Stimulated activated naive CD8-positive, alpha-beta T cell treated with anti-CD3 and anti-CD28 coated beads, Interleukin-15, Interleukin-2, amounts not matched to agents 100 U/mL and 50 U/mL, for 24 hours (primary cell): ENCODE measurements around the gene RAPSN.

Experiments
- ATAC-seq: fragments of 150-1000 bp; cut with Tn5 transposase; one replicate; pipeline ENCODE4 v1.10.0; 2021
- DNase-seq: peaks from one replicate; pipeline ENCODE4 v3.0.0; 2021

Gene RAPSN

DNA sequence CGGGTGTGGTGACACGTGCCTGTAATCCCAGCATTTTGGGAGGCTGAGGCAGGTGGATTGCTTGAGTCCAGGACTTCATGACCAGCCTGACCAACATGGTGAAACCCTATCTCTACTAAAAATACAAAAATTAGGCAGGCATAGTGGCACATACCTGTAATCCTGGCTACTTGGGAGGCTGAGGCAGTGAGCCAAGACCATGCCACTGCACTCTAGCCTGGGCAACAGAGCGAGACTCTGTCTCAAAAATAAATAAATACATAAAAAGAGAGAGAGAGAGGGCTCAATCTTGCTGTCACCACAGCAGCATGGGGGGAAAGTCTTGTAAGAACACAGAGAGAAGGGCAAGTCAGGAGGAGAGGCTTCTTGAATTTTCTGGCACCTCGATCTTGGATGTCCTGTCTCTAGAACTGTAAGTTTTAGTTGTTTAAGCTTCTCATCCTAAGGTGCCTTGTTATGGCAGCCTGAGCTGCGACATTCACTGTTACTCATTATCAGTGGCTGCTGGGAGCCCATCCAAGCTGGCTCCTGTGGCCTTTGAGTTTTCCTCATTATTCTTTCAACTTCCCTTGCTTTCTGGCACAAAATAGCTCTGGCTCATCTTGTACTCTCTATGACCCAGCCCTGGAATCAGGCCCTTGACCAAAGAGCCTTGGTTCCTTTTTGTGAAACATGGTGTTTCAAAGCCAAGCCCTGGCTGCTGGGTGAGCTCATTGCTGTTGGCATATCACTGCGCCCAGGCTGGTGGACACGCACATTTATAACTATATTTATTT is 14.7 kb downstream of the RAPSN start:
- ATAC-seq (no peak), DNase-seq (no peak)

DNA sequence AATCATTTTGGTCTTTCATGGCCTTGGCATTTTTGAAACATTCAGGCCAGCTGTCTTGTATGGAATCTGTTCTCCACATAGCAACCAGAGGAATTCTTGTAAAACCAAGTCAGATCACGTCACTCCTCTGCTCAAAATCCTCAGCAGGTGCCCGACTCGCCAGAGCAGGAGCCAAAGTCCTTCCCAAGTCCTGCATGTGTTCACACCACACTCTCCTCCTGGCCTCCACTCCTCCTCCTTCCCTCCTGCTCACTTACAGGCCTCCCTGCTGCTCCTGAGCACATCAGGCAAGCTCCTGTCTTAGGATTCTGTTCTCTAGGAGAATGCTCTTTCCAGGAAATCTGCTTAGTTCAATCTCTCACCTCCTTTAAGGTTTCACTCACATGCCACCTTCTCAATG is 15.8 kb downstream of the RAPSN start:
- ATAC-seq (no peak), DNase-seq (no peak)

- ATAC-seq (no peak), DNase-seq (no peak)
These were observed 17.4 kb downstream of the RAPSN start for GRCh38 chr11:47431356-47432083.

DNA sequence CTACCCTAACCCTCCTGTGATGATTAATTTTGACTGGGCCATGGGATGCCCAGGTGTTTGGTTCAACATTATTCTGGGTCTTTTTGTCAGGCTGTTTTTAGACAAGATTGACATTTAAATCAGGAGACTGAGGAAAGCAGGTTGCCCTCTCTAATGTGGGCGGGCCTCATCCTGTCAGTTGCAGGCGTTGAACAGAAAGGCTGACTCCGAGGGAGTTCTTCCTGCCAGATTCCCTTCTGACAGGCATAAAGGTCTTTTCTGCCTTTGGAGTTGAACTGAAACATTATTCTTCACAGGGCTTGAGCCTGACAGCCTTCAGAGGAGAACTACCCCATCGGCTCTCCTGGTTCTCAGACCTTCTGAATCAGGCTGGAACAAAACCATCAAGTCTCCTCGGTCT is 18.4 kb downstream of the RAPSN start:
- DNase-seq: no peak

DNA sequence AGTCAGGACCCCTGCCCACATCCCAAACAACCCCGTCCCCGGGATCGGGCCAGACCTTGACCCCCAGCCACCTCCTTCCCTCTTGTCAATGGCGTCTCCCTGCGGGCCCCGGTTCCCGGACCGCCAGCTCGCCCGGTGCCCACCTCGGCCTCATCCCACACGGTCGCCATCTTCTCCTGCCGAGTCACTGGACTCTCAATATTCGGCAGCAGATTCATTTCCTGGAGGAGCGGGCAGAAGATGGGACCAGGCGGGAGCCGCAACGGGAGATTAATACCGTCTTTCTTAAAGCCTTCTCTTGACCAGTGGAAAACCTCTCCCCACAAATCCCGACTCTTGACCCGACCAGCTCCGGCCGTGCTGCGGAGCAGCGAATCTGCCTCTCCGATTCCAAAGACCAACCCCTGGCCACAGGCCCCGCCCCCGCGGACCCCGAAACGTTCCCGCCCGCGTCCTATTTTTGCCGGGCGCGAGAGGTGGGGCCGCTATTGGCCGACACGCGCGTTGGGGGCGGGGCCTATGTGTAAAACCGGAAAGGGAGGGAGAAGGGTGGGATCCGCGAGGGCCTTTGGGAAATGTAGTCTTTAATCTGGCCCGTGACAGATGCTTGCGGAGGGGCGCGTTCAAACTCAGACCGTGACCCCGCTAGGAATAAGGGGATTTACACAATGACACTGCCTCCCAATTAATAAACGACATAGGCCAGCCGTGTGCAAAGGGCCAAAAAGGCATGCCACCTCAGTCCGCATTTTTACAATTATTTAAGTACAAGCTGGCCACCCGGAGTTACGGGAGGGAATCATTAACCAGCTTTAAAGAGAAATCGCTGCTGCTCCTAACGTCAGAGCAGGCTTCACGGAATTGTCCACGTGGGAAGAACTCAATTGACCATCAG is 22.6 kb downstream of the RAPSN start, which contains the start of gene PSMC3:
Gene PSMC3 (minus strand): TSS at position 378 of the 895 bp plus-strand sequence. CDS start 160 bp downstream, at position 218.
- peak; percentile 96 for ATAC-seq
- DNase-seq: peak; percentile 99

More for the DNA sequence above, 18.4 kb downstream of the RAPSN start:
- no peak for ATAC-seq

GRCh38 chr11:47425611-47426010 is 23.3 kb downstream of the RAPSN start:
- DNase-seq (no peak), ATAC-seq (no peak)

DNA sequence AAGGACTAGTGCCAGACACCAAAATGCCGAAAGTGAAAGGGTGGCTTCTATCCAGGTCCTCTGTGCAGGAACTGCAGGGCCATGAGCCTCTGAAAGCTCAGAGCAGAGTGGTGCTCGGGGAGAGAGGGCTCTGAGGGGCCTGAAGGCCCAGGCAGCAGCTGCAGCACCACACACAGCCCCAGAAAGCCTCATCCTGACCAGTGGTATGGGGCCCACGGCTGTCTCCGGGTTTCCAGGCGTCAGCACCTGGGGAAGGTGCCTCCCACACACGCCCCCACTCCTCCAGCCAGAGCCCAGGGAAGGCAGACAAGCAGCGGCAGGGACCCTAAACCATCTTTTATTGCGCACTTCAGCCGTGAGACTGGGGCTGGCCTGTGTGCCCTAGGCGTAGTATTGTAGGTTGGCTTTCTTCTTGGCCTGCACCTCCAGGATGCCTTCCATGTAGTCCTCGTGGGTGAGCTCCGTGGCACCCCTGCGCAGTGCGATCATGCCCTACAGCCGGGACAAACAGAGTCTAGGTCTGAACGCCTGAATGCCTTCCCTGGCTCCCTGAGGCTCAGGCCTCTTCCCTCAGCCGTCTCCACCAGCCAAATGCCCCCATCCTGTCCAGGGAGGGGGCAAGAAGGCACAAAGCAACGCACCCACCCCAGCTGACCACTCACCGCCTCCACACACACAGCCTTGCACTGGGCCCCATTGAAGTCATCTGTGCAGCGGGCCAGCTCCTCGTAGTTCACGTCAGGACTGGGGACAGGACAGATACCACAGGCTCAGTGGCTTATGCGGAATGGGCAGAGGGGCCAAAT is 30.3 kb downstream of the RAPSN start:
- ATAC-seq: no peak

GRCh38 chr11:47417712-47418111 is 31.2 kb downstream of the RAPSN start:
- no peak for ATAC-seq

More for the DNA sequence above, 30.3 kb downstream of the RAPSN start:
- DNase-seq: no peak

GRCh38 chr11:47415949-47416472 is 32.9 kb downstream of the RAPSN start:
- ATAC-seq (no peak), DNase-seq (no peak)

More at GRCh38 chr11:47417712-47418111, 31.2 kb downstream of the RAPSN start:
- DNase-seq: no peak

- DNase-seq: no peak
- ATAC-seq: no peak
These were observed 33.7 kb downstream of the RAPSN start for GRCh38 chr11:47415091-47415854.

- ATAC-seq: peak; percentile 3
- DNase-seq: no peak
These were observed 34.3 kb downstream of the RAPSN start for GRCh38 chr11:47414685-47415070.

GRCh38 chr11:47413908-47414684 is 34.8 kb downstream of the RAPSN start:
- ATAC-seq (peak; percentile 5), DNase-seq (no peak)

GRCh38 chr11:47413351-47413750 is 35.6 kb downstream of the RAPSN start:
- ATAC-seq (no peak), DNase-seq (no peak)

GRCh38 chr11:47411884-47412746 is 36.8 kb downstream of the RAPSN start:
- DNase-seq (peak; percentile 80), ATAC-seq (no peak)

GRCh38 chr11:47410370-47411264 is 38.3 kb downstream of the RAPSN start:
- DNase-seq (no peak), ATAC-seq (no peak)

DNA sequence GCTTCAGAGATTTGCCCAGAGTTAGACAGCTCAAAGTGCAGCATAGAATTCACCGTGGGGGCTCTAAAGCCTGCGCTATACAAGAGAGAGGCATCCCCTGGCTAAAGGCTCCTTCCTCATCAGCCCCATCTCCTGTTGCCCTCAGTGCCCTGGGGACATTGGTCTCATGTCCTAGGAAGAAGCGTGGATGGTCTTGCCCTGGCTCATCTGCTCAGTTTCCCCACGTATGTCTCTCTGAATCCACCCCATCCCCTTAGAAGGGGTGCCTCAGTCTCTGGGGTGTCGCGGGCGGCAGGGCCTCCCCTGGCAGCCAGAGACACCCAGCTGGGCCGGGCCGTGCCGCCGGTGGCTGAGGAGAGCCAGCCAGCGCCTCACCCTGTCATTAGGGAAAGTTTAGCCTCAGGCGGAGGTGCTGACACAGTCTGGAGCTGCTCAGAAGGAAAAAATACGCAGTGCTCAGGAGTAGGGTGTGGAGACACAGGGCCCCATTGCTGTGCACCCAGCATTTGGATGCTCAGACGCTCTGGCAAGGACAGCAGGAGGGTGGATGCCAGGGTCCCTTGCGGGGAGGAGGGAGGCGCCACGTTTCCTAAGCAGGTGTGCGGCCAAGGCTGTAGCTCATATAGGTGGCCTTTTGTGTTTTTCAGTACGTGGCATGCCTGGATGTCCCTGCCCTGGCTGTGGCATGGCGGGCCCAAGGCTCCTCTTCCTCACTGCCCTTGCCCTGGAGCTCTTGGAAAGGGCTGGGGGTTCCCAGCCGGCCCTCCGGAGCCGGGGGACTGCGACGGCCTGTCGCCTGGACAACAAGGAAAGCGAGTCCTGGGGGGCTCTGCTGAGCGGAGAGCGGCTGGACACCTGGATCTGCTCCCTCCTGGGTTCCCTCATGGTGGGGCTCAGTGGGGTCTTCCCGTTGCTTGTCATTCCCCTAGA is 39.2 kb downstream of the RAPSN start:
- ATAC-seq (no peak), DNase-seq (no peak)
